ENCODE results near the gene PAGE2. TPM values are rescaled to one million over a fixed set of nuclear protein-coding genes. Genes with fewer than 3 reads are reported as not detected.

PAGE2 gene
- total RNA-seq, 1 experiment from 2014 or later, result not detected

DNA sequence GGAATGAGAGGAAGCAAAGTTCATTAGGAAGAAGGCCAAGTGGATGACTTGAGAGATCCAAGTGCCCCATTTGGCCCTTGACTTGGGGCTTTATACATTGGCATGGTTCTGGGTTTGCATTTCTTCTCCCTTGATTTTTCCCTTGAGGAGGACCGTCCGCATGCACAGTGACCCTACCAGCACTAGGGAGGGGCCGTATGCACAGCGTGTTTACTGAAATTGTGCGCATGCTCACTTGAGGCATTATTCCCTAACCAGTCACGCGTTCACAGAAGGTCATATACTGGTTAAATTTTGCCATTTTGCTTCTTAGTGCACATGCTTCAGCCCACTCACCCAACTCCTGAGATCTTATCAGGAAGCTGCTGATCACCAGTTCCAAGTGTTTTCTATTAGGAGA, 35.1 kb downstream of the PAGE2 start:
- DNase-seq (ENCODE audit: low spot score), result no peak

DNA sequence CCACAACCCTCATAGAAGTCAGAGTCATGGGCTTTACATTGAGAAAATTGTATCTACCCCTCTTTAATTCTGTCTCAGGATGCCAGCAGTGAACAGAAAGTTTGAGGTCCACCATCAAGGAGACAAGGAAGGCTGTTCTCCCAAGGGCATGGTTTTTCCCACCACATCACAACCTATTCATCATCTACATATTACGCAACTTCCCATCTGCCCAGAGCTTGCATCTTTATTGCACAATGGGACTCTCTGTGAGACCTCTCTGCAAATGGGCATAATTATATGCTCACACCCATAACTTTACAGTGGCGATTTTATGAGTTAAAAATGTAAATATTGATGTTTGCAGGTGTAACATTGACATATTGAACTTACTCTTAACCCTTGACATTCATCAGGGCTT, 38.9 kb downstream of the PAGE2 start:
- DNase-seq (ENCODE audit: low spot score), result no peak

DNA sequence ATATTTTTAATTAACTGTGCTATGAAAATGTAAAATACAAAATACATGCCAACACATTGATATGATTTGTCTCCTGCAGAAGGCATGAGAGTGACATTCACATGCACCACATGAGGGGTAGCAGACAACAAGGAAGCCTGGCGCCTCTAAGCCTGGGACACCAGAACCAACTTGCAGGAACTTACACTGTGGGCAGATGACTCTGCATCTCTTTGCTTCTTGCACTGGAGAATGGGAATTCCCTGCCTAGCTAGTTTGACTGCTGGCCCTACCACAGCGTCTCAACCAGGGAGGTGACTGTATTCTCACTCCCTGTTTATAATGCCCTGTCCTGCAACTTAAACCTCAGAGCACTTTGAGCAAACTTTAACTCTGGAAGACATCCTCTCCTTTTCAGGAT, 40.5 kb downstream of the PAGE2 start:
- no peak for DNase-seq (ENCODE audit: low spot score)

DNA sequence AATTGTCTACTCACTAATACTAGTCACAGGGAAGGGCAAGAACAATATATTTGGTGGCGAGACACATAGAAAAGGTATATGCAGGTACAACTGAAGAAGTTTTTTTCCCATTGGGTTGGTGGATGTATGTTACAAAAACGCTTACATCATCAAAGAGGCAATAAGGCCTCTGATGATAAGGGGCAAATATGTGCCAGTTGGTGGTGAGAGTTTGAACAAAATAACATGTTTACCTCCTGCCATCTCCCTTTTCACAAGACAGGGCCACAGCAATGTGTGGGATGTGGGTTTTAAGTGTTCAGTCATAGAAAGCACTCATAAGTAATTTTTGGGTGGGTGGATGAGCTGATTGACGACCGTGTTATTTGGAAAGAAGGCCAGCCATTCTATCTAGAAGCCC, 41.7 kb downstream of the PAGE2 start:
- no peak for DNase-seq (ENCODE audit: low spot score)

DNA sequence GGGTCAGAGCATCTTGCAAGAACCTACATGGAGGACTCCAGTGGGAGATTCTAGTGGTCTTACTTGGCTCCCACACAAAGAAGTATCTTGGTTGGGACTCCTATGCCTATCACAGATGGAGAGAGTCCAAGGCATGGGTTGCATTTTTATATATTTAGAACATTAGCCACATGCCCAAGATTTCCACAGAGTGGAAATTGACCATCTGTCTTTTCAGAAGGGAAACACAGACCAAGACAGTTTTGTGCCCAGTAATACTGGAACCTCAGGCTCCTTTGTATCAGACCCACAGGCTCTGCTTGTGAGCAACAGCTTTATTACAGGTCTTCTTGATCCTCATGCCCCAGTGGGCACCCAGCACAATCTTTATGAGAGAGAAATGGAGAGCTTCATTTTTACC, 43.6 kb downstream of the PAGE2 start:
- no peak for DNase-seq (ENCODE audit: low spot score)

DNA sequence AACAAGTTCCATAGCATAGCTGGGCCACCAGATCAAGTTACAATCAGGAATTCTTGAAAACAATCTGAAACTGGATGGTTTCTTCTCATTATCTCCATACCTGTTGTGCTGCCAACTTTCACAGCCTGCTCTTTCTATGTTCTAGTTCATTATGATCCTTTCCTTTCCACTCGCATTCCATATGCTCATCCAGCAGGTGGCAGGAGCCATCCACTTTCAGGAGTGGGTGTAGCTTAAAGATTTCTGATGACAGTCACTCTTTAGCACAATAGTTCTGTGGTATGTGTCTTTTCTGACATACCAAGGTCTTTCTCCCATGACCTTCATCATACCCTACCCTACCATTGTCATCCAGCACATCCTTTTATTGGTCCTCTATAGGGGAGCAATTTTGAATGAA, 46.4 kb downstream of the PAGE2 start:
- DNase-seq (ENCODE audit: low spot score), result peak; percentile 70

DNA sequence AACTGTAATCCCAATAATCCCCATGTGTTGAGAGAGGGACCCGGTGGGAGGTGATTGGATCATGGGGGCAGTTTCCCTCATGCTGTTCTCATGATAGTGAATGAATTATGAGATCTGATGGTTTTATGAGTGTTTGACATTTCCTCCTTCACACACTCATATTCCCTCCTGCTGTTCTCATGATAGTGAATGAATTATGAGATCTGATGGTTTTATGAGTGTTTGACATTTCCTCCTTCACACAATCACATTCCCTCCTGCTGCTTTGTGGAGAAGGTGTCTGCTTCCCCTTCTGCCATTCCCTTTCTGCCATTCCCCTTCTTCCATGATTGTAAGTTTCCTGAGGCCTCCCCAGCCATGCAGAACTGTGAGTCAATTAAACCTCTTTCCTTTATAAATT, 52.0 kb downstream of the PAGE2 start:
- peak; percentile 25 for DNase-seq (ENCODE audit: low spot score)

Other genes with a start within 250 kb of the PAGE2 start
- not detected in 2 replicates for gene TRO, start 168.2 kb upstream of the PAGE2 start, total RNA-seq (2014; rRNA removed; shearing (Covaris generic))
- gene PFKFB1, start 94.8 kb upstream of the PAGE2 start, total RNA-seq (2014; rRNA removed; shearing (Covaris generic)), result not detected in 2 replicates
- gene APEX2, start 88.7 kb upstream of the PAGE2 start, total RNA-seq (2014; rRNA removed; shearing (Covaris generic)), result 18.3 and 20.1 TPM in 2 replicates
- gene ALAS2, start 58.0 kb upstream of the PAGE2 start, total RNA-seq (2014; rRNA removed; shearing (Covaris generic)), result not detected in 2 replicates
- not detected in 2 replicates for gene PAGE2B, start 14.0 kb upstream of the PAGE2 start, total RNA-seq (2014; rRNA removed; shearing (Covaris generic))
- gene PAGE5, start 131.3 kb downstream of the PAGE2 start, total RNA-seq (2014; rRNA removed; shearing (Covaris generic)), result 0.57 TPM in 1 of 2 replicates, not detected in the other
- not detected in 2 replicates for gene PAGE3, start 175.9 kb downstream of the PAGE2 start, total RNA-seq (2014; rRNA removed; shearing (Covaris generic))